CD4-positive, alpha-beta T cell treated with Interleukin-15 for 4 hours (primary cell): ENCODE results near the gene CEP85L.

Source experiments
- DNase-seq: peaks from one replicate; pipeline ENCODE4 v3.0.0-alpha.2; 2020; ENCODE audit warnings: low spot score

Gene CEP85L

DNA sequence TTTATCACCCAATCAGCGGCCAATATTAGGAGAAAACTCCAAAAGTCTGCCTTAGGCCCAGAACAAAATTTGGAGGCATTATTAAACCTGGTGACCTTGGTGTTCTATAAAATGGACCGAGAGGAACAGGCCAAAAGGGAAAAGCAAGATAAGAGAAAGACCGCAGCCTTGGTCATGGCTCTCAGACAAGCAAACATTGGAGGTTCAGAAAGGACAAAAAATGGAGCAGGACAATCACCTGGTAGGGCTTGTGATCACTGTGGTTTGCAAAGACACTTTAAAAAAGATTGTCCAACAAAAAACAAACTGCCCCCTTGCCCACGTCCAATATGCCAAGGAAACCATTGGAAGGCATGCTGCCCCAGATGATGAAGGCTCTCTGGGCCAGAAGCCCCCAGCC, 31.2 kb downstream of the CEP85L start:
- no peak for DNase-seq

DNA sequence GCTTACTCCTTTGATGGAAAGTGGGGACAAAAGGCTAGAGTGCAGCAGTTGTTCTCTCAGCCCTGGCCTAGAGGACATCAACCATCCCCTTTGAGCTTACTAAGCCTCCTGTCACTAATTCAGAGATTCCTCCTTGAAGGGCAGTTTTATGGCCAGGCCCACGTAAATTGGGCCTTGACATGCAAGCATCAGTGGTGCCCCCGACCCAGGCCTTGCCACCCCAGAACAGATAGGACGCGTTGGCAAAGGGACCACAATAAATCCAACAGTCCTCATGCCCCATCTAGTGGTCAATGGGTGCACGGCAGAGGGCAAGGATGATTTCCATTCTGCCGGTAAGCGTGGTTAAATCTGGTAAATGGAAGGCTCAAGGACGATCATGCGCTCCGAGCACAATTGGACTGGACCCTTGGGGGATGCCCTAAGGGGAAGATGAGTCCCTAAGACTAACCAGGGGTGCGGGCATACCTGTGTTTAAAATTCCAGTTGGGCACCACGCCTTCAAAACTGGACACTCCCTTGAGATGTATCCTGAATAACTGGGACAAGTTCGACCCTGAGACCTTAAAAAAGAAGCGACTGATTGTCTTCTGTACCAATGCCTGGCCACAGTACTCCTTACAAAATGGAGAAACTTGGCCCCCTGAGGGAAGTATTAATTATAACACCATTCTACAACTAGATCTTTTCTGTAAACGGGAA, 32.6 kb downstream of the CEP85L start:
- peak; percentile 75 for DNase-seq

DNA sequence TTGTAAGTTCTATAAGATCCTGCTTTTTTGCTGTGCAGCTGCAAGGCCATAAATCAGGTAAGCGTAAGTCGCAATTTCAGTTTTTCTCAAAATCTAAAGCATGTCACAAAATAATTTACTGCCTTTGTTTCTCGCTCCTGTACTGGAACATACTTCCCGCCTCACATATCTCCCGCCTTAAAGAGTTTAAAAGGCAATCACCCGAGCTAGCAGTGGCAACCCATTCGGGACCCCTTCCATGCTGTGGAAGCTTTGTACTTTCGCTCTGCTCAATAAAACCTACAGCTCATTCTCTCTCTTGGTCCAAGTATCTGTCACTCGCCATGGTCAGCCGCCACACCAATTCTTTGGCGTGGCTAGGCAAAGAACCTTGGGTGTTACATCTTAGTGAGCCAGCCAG, 34.0 kb downstream of the CEP85L start:
- no peak for DNase-seq

DNA sequence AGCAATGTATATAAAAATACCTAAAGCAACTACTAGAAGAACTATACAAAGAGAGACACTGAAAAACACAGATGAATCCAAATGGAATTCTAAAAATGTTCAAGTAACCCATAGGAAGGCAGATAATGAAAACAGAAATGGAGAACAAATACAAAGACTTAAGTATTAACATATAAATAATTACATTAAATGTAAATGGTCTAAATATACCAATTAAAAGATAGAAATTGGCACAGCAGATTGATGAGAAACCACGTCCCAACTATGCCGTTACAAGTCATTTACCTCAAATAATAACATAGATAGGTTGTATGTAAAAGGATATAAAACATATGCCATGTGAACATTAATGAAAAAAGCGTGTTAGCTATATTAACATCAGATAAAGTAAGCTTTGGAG, 40.1 kb downstream of the CEP85L start:
- no peak for DNase-seq

DNA sequence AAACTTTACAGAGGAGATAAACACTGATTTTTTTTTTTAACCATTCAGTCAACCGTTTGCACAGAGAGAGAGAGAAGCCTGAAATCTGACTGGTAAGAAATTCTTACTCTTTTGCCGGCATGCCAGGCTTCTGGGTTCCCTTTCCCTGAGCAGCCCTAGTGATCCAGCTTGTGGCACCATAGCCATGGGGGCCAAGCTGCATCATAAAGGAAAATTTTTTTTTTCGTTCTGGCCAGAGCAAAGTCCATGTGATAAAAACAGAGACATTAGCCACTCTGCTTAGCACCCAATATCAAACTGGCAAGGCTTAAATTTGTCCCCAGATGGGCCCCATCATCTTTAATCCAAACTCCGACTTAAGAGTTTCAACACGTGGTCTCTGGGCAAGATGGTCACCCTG, 44.5 kb downstream of the CEP85L start:
- DNase-seq, result no peak

DNA sequence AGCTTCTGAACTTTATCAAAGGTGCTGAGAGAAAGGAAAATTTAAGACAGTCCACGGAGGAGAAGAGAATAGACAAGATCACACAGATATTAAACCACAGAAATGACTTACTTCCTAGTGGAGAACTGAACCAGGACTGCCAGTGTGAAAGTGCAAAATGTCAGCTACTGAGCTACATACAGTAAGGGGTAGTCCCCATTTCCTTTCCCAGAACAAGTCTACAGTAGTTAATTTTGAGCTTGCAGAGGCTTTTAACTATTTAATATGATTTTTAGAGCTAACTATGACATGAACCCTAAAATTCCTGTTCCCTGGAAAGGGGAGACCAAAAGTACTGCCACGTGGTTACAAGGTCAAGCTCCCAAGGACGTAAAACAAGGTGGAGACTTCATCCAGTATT, 45.1 kb downstream of the CEP85L start:
- no peak for DNase-seq

DNA sequence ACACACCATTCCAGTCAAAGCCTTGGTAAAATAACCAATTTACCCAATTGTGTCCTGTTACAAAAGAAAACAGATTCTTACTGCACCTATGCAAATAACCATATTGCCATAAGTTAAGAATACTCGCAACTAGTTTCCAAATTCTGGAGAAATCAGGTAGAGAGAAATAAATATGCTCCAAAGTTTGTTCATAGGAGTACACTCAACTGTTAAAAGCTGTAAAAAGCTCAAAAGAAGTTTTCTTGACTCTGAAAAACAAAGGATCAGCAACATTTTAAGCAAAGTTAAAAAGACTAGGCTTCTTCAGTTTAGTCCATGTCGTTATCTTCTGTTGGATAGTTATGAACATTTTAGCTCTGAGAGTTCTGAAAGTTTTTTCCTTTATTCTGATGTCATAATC, 48.0 kb downstream of the CEP85L start:
- no peak for DNase-seq

DNA sequence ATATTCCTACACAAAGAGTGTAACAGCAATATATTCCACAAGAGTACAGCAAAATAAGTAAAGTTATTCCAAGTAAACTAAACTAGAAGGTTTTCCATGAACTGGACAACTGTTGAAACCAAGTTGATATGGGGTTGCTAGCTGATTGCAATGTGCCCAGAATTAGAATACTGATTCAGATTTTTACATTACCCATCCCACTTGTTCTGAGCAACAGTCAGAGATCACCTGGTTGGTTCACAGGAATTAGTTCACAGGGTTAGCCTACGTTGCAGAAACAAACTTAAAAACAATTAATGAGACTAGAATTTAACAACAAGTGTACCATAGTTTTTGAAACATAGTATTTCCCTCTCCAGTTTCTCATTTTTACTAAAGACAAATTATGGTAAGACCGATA, 49.1 kb downstream of the CEP85L start:
- no peak for DNase-seq

DNA sequence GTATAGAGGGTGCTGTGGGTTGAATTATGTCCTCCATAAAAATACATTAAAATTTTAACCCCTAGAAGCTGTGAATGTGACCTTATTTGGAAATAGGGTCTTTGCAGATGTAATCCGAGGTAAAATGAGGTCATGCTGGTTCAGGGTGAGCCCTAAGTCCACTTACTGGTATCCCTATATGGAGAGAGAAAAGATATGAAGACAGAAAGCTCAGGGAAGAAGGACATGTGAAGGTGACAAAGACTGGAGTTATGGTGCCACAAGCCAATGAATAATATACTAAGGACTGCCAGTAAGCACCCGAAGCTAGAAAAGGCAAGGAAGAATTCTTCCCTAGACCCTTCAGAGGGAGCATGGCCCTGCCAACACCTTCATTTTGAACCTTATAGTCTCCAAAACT, 53.1 kb downstream of the CEP85L start:
- DNase-seq, result no peak

DNA sequence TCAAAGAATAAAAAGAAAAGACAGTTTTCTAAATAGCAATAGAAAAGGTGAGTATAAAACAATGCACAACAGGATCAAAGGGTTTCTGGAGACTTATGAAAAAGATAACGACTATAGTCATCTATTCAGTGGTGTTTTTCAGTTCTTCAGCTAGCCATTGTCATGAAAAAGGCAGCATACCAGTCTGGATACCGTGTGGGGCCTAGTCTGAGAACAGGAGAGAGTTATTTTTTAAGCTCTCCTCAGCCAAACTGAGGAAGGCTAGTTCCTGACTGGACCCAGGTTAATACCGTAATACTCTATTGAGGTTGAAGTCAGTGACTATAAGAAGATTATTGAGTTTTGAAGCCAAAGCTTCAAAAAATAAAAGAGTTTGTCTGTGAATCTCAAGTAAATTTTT, 53.8 kb downstream of the CEP85L start:
- DNase-seq, result no peak

DNA sequence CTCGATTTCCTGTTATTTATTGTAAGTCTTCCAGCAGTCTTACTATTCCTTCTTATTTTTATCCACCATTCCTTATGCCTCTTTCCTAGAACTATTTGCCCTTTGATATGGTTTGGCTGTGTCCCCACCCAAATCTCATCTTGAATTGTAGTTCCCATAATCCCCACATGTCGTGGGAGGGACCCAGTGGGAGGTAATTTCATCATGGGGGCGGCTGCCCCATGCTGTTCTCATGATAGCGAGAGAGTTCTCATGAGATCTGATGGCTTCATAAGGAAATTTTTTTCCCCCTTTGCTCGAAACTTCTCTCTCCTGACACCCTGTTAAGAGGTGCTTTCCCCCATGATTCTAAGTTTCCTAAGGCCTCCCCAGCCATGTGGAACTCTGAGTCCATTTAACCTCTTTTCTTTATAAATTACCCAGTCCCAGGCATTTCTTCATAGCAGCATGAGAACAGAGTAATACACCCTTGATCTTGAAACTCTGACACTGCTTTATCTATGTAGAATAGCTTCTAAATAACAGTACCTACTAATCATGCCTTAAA, 54.5 kb downstream of the CEP85L start:
- DNase-seq, result no peak

DNA sequence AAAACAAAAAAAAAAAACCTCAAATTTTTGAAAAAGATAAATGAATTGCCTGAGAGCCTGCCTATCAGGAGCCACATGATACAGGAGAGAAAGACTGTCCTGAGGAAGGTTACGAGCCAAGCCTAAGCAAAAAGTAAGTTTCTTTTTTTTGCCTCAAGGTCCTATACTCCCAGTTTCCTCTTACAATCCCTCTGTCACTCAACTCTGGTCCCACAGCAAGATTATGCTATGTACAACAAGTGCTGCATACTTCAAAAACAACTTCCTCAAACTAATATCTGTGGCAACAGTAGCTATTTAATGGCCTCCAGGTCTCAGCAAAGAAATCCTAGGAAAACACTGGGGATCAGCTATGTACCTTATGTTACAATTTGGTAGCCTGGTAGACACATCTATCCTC, 56.5 kb downstream of the CEP85L start:
- no peak for DNase-seq

DNA sequence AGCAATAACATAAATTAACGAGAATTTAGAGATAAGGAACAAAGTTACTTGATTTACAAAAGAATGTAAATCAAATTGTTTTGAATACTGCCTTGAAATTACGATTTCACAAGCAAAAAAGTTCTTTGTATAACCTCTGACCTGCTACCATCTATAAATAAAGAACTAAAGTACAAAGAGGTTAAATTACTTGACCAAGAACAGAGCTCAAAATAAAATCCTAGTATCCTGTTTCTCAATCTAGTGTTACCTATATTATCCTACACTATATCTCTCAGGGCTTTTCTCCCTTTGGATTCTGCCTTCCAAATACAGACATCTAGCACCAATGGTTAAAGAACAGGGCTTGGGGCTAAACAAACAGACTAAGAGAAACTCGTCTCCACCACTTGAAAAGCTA, 59.5 kb downstream of the CEP85L start:
- DNase-seq, result no peak

DNA sequence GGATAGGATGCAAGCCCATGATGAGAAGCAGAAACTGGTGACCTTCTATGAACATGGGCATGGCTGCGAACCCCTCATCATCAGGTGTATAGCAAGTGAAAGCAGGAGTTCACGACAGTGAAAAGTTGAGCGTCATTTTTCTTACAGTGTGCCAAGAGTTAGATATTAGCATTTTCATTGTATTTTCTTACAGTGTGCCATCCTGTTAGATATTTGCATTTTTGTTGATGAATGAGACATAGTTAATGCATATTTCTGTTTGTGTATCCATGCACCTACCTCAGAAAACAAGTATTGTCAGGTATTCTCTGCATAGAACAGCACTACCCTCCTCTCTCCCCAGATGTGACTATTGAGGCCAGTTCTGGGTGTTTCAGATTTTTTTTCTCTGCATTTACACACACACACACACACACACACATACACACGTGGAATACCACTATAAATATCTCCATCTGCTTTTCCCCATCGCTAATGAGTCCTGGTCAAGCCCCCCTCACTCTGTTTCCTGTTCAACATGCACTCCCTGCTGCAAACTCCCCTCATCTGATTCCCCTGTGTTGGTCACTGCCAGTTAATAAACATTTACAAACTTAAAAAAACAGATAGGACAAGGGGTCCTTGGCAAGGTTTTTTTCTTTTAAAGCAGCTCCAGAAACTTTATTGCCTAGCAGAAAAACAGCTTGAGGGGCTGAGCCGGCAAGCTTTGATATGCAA, 61.6 kb downstream of the CEP85L start:
- DNase-seq, result no peak

DNA sequence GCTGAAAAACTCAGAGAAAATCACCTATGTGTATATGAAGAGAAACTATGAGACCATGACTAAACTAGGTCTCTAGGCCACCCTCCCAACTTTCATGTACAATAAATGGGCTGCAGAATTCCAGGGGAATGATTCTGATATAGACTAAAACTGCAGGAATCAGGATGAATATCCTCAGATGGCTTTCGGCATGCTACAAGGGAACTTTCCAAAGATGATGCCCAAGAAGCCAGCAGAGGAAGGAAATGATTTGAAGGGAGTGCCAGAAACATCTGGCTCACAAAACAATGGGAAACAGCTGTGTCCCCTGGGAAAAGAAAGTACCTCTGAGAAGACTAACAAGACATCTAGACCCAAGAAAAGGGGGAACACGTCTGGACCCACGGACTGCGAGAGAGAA, 62.2 kb downstream of the CEP85L start:
- no peak for DNase-seq

DNA sequence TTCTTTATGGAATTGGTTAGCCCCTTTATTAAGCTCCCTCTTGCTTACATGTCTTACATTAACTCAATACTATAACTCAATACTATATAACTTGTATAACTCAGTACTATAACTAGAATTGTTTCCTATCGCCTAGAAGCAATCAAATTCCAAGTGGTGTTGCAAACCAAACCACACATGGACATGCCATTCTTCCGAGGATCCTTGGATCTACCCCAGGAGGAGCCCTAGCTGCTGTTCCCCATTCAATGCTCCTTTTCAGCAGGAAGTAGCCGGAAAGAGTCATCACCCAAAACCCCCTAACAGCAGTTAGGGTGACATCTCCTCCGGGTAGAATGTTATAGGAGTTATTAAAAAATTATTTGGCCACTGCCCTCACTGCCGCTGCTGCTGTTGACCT, 62.8 kb downstream of the CEP85L start:
- no peak for DNase-seq

DNA sequence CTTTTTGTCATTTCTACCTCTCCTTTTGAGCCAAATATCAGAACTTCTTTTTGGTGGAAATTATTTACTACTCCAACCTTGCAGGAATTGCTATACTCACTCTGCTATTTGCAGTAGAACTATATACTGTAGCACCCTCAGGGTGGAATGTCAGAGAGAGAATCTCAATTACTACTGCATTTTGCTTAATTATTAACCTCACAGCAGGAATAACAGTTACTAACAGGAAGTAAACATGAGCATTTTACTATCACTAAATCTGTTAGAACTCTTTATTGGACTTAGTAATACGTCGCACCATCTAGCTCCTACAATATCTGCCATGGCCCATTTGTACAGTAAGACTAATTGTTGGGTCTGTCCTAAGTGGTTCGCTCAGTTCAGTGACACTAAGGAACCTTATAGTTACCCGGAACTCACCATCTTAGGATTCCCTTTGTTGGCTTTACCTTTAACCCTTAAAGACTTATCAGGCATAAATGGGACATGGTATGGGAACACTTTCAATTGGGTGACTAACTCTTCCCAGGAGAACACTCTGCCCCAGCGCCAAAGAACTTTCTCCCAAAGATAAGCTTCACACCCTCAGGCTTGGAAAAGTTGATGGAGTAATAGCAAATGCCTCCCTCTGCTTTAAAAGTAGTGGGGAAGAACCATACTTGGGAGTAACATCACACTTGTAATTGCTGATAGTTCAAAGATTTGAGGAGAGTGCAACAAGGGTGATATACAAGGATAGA, 64.5 kb downstream of the CEP85L start:
- DNase-seq, result no peak

DNA sequence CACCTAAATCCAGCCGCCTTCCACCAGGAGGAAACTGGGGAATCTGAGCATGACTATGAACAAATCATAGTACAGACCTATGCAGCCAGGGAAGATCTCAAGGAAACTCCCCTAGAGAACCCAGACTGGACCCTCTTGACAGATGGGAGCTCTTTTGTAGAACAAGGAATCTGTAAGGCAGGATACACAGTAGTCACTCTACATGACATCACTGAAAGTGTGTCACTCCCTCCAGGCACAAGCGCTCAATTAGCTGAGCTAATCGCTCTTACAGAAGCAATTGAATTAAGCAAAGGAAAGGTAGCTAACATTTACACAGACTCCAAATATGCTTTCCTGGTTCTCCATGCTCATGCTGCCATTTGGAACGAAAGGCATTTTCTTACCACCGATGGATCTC, 66.5 kb downstream of the CEP85L start:
- no peak for DNase-seq

DNA sequence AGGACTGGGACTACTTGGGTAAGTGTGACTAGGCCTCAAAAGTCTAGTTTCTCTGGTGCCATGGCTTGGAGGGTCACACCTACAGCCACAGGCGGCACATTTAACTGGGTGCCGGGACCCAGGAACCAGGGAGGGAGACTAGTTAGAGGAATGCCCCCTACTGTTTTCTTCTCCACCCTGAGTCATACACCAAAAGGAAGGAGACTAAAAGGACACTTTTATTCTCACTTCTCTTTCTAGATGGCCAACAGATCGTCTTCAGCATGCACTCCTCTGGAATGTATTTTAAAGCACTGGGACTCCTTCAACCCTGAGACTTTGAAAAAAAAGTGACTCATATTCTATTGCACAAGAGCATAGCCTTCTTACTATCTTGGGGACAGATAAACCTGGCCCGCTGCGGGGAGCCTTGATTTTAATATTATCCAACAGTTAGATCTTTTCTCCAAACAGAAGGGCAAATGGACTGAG, 69.9 kb downstream of the CEP85L start:
- DNase-seq, result no peak

DNA sequence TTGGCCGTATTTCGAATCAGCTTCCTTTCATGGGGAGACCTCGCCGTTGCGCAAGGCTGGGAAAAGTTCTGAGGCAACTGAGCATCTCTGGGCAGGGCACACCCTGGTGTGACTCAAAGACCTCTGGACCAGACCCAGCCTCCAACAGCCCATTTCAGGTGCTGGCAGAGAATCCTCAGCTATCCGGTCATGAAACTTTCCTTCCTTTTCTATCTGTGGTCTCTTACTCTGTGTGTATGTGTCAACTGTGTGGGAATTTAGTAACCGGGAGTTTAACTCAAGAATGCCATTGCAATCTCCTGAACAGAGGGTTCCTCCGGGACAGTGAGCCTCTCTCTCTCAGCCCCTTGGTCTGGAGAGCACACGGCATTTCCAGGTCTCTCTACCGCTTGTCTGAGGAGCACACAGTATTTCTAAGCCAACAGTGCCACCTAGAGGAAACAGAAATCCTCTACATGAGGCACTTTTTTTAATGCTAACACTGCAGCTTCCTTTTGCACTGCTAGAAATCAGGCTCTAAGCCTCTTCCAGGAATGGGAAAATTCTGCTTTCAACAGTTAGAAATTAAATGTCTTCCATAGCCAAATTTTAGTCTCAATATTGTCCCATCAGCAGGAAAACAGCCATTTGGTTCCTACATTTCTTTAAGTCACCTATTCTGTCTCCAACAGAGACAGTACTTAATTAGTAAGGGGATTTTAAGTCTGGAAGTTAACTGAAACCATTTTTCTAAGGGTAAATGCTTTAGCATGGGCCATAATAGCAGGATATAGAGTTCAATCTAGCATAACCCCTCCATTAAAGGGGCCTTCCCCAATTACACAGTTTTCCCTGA, 70.6 kb downstream of the CEP85L start:
- peak; percentile 58 for DNase-seq

DNA sequence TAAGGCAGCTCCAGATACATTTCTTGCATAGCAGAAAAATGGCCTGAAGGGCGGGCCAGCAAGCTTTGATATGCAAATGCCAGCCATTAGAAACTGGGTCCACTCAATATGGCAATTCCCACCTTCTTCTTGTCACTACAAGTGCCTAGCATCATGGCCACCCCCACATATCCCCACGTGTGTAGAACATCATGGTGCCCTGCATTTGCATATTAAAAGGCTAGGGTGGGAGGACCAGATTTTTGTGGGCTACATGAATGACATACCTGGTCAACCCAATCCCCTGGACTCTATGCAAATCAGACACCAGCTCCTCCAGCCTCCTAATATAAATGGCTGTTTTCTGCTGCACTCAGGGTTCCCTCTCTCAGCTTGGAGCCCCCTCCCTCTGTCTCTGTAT, 71.6 kb downstream of the CEP85L start:
- DNase-seq, result no peak

DNA sequence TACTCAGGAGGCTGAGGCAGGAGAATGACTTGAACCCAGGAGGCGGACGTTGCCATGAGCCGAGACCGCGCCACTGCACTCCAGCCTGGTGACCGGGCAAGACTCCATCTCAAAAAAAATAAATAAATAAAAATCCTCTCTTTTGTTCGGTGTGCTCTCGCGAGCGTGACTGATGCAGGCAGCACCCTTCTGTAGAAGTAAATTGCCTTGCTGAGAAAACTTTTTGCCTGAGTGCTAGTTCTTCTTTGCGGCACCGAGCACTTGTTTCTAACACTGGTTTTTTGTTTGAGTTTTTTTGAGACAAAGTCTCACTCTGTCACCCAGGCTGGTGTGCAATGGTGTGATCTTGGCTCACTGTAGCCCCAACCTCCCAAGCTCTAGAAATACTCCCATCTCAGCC, 72.8 kb downstream of the CEP85L start:
- no peak for DNase-seq
